WTC11 (cell line): ENCODE results near the gene ADIPOR2. TPM values are rescaled to one million over a fixed set of nuclear protein-coding genes. Genes with fewer than 3 reads are reported as not detected.

Experiments
- ATAC-seq: fragments of 200-7000 bp; cut with Tn5 transposase; 2 replicates; pipeline ENCODE4 v1.10.0; 2021; ENCODE audit warnings: mild to moderate bottlenecking, moderate library complexity
- CTCF ChIA-PET: fragments of 300-600 bp; sonication (Branson Sonifier 250); formaldehyde crosslinking; loops from one replicate; lab custom pipeline; 2021; ENCODE audit warnings: antibody characterized with exemption; lab: Charles Lee
- POLR2A ChIA-PET: fragments of 350-600 bp; sonication (Branson Sonifier 250); formaldehyde crosslinking; loops from one replicate; lab custom pipeline; 2021; ENCODE audit warnings: antibody characterized with exemption; lab: Charles Lee
- DNase-seq: peaks from one replicate; pipeline ENCODE4 v3.0.0; 2021; ENCODE audit warnings: low spot score
- H3K27ac Mint-ChIP-seq: 2 replicates; pipeline ENCODE4 v1.8.0; 2021; ENCODE audit warnings: mixed read lengths
- H3K27me3 Mint-ChIP-seq: 2 replicates; pipeline ENCODE4 v1.8.0; 2021; ENCODE audit warnings: low read depth, mild to moderate bottlenecking, moderate library complexity, mixed read lengths
- H3K36me3 Mint-ChIP-seq: 2 replicates; pipeline ENCODE4 v1.8.0; 2021; ENCODE audit warnings: mixed read lengths
- H3K4me1 Mint-ChIP-seq: 2 replicates; pipeline ENCODE4 v1.8.0; 2022; ENCODE audit warnings: mixed read lengths
- H3K4me3 Mint-ChIP-seq: 2 replicates; pipeline ENCODE4 v1.8.0; 2021; ENCODE audit warnings: mild to moderate bottlenecking, moderate library complexity, mixed read lengths
- H3K9me3 Mint-ChIP-seq: 2 replicates; pipeline ENCODE4 v1.8.0; 2021; ENCODE audit warnings: mixed read lengths
- AR ChIP-seq: fragments of 250-450 bp; sonication (Bioruptor Pico); IDR thresholded peaks from 2 replicates; pipeline ENCODE4 v1.9.0; 2021; ENCODE audit warnings: mild to moderate bottlenecking
- CREB1 ChIP-seq: sonication (generic); formaldehyde crosslinking; IDR thresholded peaks from 2 replicates; pipeline ENCODE4 v1.8.0; 2023; ENCODE audit warnings: mild to moderate bottlenecking, missing genetic modification reagents
- E2F4 ChIP-seq: sonication (generic); formaldehyde crosslinking; IDR thresholded peaks from 2 replicates; pipeline ENCODE4 v1.8.1; 2022; ENCODE audit warnings: low read depth, mild to moderate bottlenecking, moderate library complexity, missing genetic modification reagents, borderline replicate concordance
- ESRRA ChIP-seq: sonication (generic); formaldehyde crosslinking; IDR thresholded peaks from 2 replicates; pipeline ENCODE4 v1.8.1; 2022; ENCODE audit warnings: mild to moderate bottlenecking, missing genetic modification reagents, borderline replicate concordance
- FOXJ3 ChIP-seq: sonication (generic); formaldehyde crosslinking; IDR thresholded peaks from 2 replicates; pipeline ENCODE4 v1.9.0; 2021; ENCODE audit warnings: missing genetic modification reagents, mild to moderate bottlenecking, borderline replicate concordance
- IRF1 ChIP-seq: sonication (generic); formaldehyde crosslinking; IDR thresholded peaks from 2 replicates; pipeline ENCODE4 v1.8.0; 2023; ENCODE audit warnings: missing genetic modification reagents
- MYBL2 ChIP-seq: sonication (generic); formaldehyde crosslinking; IDR thresholded peaks from 2 replicates; pipeline ENCODE4 v1.8.1; 2023; ENCODE audit warnings: mild to moderate bottlenecking, moderate library complexity, missing genetic modification reagents
- NR2C2 ChIP-seq: sonication (generic); formaldehyde crosslinking; IDR thresholded peaks from 2 replicates; pipeline ENCODE4 v1.8.0; 2022; ENCODE audit warnings: mild to moderate bottlenecking, missing genetic modification reagents
- OVOL2 ChIP-seq: fragments of 250-450 bp; sonication (Bioruptor Pico); IDR thresholded peaks from 2 replicates; pipeline ENCODE4 v1.9.0; 2021; ENCODE audit warnings: mild to moderate bottlenecking, borderline replicate concordance
- PRDM15 ChIP-seq: sonication (generic); formaldehyde crosslinking; IDR thresholded peaks from 2 replicates; pipeline ENCODE4 v1.8.0; 2022; ENCODE audit warnings: missing genetic modification reagents
- RELA ChIP-seq: sonication (generic); formaldehyde crosslinking; IDR thresholded peaks from 2 replicates; pipeline ENCODE4 v1.8.1; 2022; ENCODE audit warnings: missing genetic modification reagents, mild to moderate bottlenecking, borderline replicate concordance
- SMAD3 ChIP-seq: sonication (generic); formaldehyde crosslinking; IDR thresholded peaks from 2 replicates; pipeline ENCODE4 v1.8.0; 2022; ENCODE audit warnings: missing genetic modification reagents, mild to moderate bottlenecking, borderline replicate concordance
- STAT6 ChIP-seq: sonication (generic); formaldehyde crosslinking; conservative IDR thresholded peaks from 2 replicates; pipeline ENCODE4 v1.8.1; 2023; ENCODE audit warnings: mild to moderate bottlenecking, low read depth, missing genetic modification reagents, moderate library complexity
- USF2 ChIP-seq: sonication (generic); formaldehyde crosslinking; IDR thresholded peaks from 2 replicates; pipeline ENCODE4 v1.8.1; 2023; ENCODE audit warnings: mild to moderate bottlenecking, missing genetic modification reagents, moderate library complexity
- ZBTB21 ChIP-seq: sonication (generic); formaldehyde crosslinking; IDR thresholded peaks from 2 replicates; pipeline ENCODE4 v1.8.1; 2023; ENCODE audit warnings: mild to moderate bottlenecking, missing genetic modification reagents, borderline replicate concordance
- ZNF232 ChIP-seq: sonication (generic); formaldehyde crosslinking; IDR thresholded peaks from 2 replicates; pipeline ENCODE4 v1.8.0; 2022; ENCODE audit warnings: mild to moderate bottlenecking, missing genetic modification reagents
- ZNF317 ChIP-seq: sonication (generic); formaldehyde crosslinking; IDR thresholded peaks from 2 replicates; pipeline ENCODE4 v1.8.1; 2023; ENCODE audit warnings: low read depth, mild to moderate bottlenecking, moderate library complexity, missing genetic modification reagents, borderline replicate concordance
- ZNF425 ChIP-seq: fragments of 250-450 bp; sonication (Bioruptor Pico); conservative IDR thresholded peaks from 2 replicates; pipeline ENCODE4 v1.9.0; 2021; ENCODE audit warnings: mild to moderate bottlenecking
- ZSCAN18 ChIP-seq: fragments of 250-450 bp; sonication (Bioruptor Pico); IDR thresholded peaks from 2 replicates; pipeline ENCODE4 v2.1.2; 2022; ENCODE audit warnings: mild to moderate bottlenecking, moderate library complexity
- total RNA-seq: library from RNA; stranded (reverse); gene quantifications from 3 replicates; pipeline ENCODE4 v1.2.3, GENCODE V29; 2021

Gene ADIPOR2
- total RNA-seq, 1 experiment from 2014 or later, result 38.4 TPM

- TF ChIP-seq E2F4 (CRISPR knock-in tag), result no peak
- TF ChIP-seq IRF1 (CRISPR knock-in tag), result no peak
- TF ChIP-seq, all 79 proteins: peak for 0
Measured at GRCh38 chr12:1698720-1699119, 7.8 kb downstream of the ADIPOR2 start (continued).

GRCh38 chr12:1702713-1703112 lies 11.8 kb downstream of the ADIPOR2 start:
- DNase-seq, result no peak
- H3K4me1 Mint-ChIP-seq, result peaks cover 30% of the 10 kb centered on the region
- no peaks in the 10 kb centered on the region for H3K27me3 Mint-ChIP-seq
- no peak for ATAC-seq
- H3K27ac Mint-ChIP-seq, result no peak overlapping the region
- peaks cover 3% of the 10 kb centered on the region; the same call in 1 of the 2 replicates for H3K9me3 Mint-ChIP-seq
- H3K4me3 Mint-ChIP-seq, result no peak overlapping the region
- H3K36me3 Mint-ChIP-seq, result peaks cover 4% of the 10 kb centered on the region; the same call in 1 of the 2 replicates
- CTCF ChIA-PET, result no interaction called here
- POLR2A ChIA-PET, result no interaction called here
- no peak for TF ChIP-seq ZBTB21 (CRISPR knock-in tag)
- TF ChIP-seq PRDM15 (CRISPR knock-in tag), result no peak
- TF ChIP-seq SMAD3 (CRISPR knock-in tag), result no peak
- no peak for TF ChIP-seq STAT6 (CRISPR knock-in tag)
- no peak for TF ChIP-seq ZNF317 (CRISPR knock-in tag)
- no peak for TF ChIP-seq ZNF232 (CRISPR knock-in tag)
- no peak for TF ChIP-seq ESRRA (CRISPR knock-in tag)
- no peak for TF ChIP-seq ZSCAN18 (CRISPR knock-in tag)
- no peak for TF ChIP-seq NR2C2 (CRISPR knock-in tag)
- no peak for TF ChIP-seq ZNF425 (CRISPR knock-in tag)
- TF ChIP-seq OVOL2, result no peak
- no peak for TF ChIP-seq USF2
- no peak for TF ChIP-seq AR
- TF ChIP-seq CREB1 (CRISPR knock-in tag), result no peak
- TF ChIP-seq RELA (CRISPR knock-in tag), result no peak
- no peak for TF ChIP-seq MYBL2 (CRISPR knock-in tag)
- no peak for TF ChIP-seq FOXJ3 (CRISPR knock-in tag)
